Pulmonary artery endothelial cell (primary cell): ENCODE data around the gene EYA4. TPM values are rescaled to one million over a fixed set of nuclear protein-coding genes. Genes with fewer than 3 reads are reported as not detected.

Source experiments
- DNase-seq: peaks from one replicate; pipeline ENCODE4 v3.0.0-alpha.2; 2011; ENCODE audit warnings: low read depth, low spot score
- total RNA-seq: library from RNA; depleted of rRNA; stranded (reverse); fragments of >200 nt; gene quantifications from 2 replicates; pipeline ENCODE4 v1.2.3, GENCODE V29; 2014

The EYA4 gene
- total RNA-seq, 1 donor from 2014 or later = not detected

DNA sequence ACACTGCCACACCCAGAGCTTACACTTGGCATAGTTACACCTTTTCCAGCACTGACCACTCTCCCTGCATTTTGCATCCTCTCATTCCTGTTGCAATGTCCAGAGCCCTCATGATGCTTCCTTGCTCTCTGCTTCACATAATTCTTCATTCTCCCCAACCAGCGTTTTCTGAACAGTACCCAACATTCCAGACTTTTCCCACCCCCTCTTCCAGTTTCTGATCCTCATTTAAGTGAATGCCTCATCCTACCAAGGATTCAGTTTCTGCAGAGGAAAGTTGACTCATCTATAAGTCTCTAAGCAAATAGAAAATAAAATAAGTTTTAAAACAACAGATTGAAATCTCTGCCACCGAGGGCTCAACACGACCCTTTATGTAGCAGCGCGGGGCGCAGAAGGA is 326.5 kb downstream of the EYA4 start:
- DNase-seq = no peak

DNA sequence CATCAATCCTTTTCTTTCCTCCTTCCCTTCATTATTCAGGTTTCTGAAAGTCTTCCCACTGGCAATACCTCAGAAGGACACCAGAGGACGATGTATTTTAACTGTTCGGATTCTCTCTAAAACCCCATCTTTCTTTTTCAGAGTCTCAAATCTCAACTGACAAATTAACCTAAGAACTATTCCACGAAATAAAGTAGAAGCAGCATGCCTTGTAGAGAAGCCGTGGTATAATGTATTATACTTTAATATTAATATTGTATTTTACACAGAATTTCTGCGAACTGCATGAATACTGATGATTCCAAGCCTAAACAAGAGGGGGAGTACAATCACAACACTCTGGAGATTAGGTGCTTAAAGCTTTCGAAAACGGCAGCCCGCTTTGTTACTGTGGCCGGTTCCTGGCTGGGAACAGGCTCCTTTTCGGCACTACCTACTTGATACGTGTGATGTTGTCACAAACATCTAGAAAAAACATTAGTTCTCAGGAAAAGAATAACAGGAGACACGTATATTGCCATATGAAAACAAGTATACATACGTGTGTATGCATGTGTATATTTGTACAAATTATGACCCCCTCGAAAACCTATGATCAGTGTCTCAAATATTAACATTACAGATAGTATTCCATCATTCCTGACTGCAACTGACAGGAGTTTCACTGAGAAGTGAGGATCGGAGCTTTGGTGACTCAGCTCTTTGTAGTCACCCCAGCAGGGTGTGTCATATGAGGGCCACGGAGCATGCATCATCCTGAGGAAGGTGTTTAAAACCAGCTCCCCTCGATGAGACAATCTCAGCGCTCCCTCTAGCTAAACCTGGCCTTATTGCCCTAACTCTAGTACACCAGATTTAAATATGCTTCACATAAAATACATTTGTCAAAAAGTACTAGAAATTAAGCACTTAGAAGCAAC is 328.1 kb downstream of the EYA4 start:
- peak; percentile 13 for DNase-seq

DNA sequence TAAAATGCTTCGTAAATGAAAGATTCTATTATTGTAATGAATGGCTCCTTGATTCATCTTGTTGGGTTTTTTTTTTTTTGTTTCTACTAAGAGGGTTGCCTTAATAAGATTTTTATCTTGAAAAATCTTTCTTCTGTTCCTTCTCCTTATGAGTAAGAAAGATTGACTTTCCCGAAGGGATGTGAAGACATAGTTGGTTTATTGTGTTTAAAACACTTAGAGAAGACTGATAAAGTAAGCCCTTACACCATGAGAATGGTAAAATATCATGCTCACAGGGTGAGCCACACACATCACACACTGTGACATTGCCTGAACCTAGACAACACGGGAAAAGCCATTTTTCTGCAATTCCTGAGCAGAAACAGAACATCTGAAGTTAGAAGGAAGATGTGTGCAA is 330.5 kb downstream of the EYA4 start:
- DNase-seq = no peak

DNA sequence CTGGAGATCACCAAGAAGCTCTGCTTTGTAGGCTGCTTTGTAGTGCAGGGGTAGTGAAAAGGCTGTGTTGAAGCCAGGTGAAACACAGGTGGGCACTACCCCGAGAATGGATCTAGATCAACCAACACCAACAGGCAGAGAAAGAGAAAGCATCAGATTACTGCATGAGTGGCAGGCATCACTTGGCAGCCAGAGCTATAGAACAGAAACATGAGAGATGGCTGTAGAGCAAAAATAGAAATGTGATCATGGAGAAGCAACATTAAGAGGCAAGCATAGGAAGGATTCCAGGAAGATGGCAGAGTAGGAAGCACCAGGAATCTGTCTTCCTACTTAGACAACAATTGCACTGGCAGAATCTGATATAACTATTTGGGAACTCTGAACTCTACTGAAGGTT is 336.7 kb downstream of the EYA4 start:
- no peak for DNase-seq
